M059J (cell line): ENCODE results near the gene PTBP1. TPM values are rescaled to one million over a fixed set of nuclear protein-coding genes. Genes with fewer than 3 reads are reported as not detected.
A peak's percentile ranks its signal among the peaks of the same experiment; 100 is the strongest.
"Not testable (repeated sequence)": the region's sequence is repeated elsewhere in the genome, so short reads cannot be mapped to it uniquely, and the experiment has no call there.

ENCODE experiments used
- DNase-seq: peaks from one replicate; pipeline ENCODE4 v3.0.0-alpha.2; 2012; ENCODE audit warnings: low read depth
- total RNA-seq: library from RNA; depleted of rRNA; stranded (reverse); fragments of >200 nt; shearing (Covaris generic); gene quantifications from 2 replicates; pipeline ENCODE4 v1.2.3, GENCODE V29; 2014

PTBP1 gene
- total RNA-seq, 1 experiment from 2014 or later, result 196 TPM

DNA sequence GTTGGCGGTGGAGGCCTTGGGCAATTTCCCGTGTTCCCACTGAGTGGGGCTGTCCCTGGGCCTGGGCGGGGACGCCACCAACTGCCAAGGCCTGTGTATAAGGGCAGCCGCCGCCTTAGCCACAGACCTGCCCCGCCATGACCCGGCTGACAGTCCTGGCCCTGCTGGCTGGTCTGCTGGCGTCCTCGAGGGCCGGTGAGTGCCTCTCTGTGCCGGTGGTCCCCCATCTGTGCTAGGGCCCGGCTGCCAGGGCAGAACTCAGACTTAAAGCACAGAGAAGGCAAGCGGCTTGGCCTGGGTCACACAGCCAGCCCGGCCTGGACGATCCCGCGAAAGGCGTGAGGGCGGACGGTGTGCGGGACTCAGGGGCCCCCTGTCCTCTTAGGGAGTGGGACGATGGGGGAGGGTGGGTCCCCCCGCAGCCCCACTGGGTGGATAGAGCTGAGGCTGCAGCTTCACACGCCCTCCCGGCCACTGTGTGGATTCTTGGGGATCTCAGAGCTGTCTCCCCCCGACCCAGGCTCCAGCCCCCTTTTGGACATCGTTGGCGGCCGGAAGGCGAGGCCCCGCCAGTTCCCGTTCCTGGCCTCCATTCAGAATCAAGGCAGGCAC is 30.6 kb downstream of the PTBP1 start, which contains the start of gene AZU1:
Gene AZU1 (plus strand): TSS at position 128 of the 612 bp plus-strand sequence. CDS start 10 bp downstream, at position 138.
- peak; percentile 31 for DNase-seq

DNA sequence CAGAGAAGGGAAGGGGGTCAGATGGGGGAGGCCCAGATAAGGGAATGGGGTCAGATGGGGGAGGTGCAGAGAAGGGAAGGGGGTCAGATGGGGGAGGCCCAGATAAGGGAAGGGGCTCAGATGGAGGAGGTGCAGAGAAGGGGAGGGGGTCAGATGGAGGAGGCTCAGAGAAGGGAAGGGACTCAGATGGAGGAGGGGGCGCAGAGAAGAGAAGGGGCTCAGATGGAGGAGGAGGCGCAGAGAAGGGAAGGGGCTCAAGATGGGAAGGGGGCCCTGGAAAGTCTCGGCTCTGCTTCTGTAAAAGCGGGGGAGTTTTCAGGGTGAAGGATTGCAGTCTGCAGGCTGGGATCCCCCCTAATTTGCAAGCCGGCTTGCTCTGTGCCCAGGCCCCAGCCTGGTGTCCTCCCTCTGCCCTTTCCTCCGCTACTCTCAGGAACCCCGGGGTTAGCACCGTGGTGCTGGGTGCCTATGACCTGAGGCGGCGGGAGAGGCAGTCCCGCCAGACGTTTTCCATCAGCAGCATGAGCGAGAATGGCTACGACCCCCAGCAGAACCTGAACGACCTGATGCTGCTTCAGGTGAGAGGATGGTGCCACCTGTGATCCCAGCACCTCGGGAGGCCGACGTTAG is 32.0 kb downstream of the PTBP1 start:
- DNase-seq, result no peak

DNA sequence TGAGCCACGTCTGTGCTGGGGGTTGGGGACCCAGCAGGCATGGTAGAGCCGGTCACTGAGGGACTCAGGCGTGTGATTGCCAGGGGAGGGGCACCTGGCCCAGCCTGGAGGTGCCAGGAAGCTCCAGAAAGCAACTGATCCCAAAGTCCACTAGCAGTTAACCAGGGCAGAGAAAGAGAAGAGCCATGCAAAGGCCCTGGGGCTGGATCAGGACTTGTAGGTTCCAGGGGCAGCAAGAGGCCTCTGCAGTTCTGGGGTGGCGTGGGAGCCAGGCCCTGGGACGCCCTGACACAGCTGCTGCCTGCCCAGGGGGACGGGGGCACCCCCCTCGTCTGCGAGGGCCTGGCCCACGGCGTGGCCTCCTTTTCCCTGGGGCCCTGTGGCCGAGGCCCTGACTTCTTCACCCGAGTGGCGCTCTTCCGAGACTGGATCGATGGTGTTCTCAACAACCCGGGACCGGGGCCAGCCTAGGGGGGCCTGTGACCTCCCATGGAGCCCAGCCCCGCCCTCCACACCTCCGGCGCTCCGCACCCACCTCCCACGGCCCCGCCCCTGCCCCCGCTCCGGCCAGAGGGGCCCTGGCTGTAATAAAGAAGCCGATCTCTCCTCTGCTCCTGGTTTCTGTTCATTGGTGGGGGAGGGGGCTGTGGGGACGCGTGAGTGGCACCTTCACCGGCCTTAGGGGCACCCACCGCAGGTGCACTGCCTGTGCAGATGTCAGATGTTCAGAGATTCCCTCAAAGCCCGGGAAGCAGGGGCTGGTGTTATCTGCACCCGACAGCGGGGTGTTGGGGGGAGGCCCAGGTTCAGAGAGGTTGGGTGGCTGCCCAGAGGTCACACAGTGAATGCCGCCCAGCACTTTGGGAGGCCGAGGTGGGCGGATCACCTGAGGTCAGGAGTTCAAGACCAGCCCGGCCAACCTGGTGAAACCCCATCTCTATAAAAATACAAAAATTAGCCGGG is 34.4 kb downstream of the PTBP1 start:
- no peak for DNase-seq

DNA sequence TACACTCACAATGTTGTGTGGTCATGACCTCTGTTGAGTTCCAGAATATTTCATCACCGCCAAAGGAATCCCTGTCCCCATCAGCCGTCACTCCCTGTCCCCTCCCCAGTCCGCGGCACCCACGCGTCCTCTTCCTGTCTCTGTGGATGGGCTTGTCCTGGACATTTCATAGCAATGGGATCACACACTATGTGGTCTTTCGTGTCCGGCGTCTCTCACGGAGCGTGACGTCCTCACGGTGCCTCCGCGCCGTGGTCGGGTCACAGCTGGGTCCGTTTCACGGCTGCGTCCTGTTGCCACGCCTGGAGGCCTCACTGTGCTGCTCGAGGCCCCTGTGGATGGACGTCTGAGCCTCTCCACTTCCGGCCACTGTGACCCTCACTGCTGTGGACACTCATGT is 37.0 kb downstream of the PTBP1 start:
- no peak for DNase-seq

DNA sequence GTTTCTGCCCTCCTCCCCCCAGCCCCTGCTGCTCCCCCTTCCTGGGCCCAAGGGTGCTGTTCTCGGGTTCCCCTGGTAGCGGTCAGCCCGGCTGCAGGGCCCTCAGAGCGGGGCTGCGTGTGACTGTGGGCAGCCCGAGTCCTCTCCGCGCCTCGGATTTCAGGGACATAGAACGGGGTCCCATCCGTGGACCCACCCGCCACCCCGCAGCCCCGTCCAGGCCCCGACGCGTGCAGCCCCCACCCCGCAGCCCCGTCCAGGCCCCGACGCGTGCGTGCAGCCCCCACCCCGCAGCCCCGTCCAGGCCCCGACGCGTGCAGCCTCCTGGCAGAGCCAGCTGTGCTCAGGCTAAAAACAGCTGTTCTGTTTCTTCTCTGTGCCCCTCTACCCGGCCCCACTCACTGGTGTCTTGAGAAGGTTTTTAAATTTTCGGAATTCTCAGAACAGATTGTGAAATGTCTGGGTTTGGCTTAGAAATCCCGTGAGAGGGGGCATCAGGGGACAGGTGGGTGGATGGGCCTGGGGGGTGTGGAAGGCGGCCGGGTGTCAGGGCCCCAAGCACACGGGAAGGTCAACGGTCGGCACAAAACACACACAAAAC is 38.1 kb downstream of the PTBP1 start:
- no peak for DNase-seq

DNA sequence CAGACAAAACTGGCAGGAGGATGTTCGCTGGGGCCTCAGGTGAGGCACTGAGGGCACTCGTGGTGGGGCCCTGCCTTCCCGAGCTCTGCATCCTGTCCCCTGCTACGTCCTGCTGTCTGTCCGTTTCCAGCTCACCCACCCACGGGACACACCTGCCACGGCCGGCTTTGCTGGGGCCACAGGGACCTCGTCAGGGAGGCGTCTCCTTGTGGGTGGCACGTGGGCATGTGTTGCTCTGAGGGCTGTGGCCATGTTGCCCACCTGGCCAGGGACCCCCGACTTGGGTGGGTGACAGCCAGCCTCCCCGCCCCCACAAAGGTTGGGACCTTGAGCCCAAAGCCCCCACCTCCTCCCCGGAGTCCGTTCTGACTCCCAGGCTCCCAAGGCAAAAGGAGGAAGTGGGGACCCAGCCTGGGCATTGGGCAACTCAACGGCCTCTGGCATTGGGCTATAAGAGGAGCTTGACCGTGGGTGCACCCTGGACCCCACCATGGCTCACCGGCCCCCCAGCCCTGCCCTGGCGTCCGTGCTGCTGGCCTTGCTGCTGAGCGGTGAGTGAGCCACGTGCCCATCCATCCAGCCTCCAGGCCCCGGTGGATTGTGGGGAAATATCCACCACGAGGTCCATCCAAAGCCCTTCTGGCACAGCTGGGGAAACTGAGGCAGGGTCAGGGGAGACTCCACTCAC is 43.4 kb downstream of the PTBP1 start, which contains the start of gene PRTN3:
Gene PRTN3 (plus strand): TSS at position 481 of the 688 bp plus-strand sequence. CDS start 10 bp downstream, at position 491.
- DNase-seq, result no peak

DNA sequence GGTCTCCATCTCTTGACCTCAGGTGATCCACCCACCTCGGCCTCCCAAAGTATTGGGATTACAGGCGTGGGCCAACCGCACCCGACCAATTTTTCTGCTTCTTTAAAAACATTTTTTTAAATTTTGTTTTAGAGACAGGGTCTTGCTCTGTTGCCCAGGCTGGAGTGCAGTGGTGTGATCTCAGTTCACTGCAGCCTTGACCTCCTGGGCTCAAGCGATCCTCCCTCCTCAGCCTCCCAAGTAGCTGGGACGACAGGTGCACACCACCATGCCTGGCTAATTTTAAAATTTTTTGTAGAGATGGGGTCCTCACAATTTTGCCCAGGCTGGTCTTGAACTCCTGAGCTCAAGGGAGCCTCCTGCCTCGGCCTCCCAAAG is 45.5 kb downstream of the PTBP1 start:
- DNase-seq, result not testable (repeated sequence)

DNA sequence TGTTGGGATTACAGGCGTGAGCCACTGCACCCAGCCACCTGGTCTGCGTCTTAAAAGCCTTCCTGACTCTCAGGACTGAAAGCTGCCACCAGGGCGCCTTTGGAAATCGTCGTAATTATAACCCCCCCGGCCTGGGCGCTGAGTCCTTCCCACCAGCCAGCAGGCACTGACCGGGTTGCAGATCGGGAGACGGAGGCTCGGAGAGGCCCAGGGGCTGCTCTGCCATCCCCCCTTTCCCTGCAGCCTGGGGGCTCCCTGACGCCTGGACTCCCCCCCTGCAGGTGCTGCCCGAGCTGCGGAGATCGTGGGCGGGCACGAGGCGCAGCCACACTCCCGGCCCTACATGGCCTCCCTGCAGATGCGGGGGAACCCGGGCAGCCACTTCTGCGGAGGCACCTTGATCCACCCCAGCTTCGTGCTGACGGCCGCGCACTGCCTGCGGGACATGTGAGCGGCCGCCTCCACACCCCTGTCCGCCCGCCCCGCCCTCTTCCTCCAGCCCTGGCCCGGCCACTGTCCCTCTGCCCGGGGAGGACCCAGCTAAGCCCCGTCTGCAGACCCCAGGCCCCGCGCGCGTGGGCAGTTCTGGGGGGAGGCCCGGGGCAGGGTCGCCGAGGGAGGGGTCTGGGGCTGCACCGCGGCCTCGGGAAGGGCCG is 46.1 kb downstream of the PTBP1 start:
- peak; percentile 34 for DNase-seq

DNA sequence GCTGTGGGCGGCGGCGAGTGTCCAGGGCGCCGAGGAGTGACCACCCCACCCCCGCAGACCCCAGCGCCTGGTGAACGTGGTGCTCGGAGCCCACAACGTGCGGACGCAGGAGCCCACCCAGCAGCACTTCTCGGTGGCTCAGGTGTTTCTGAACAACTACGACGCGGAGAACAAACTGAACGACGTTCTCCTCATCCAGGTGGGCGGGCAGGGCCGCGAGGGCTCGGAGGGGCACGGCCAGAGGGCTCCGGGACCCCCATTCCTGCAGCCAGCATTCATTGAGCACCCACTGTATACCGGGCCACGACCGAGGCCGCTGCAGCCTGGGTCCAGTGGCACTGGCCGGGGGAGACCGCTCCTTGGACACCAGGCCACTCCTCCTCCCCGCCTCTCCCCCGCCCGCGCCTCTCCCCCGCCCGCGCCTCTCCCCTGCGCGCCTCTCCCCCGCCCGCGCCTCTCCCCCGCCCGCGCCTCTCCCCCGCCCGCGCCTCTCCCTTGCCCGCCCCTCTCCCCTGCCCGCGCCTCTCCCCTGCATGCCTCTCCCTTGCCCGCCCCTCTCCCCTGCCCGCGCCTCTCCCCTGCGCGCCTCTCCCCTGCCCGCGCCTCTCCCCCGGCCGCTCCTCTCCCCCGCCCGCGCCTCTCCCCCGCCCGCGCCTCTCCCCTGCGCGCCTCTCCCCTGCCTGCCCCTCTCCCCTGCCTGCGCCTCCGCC is 46.7 kb downstream of the PTBP1 start:
- DNase-seq, result no peak

DNA sequence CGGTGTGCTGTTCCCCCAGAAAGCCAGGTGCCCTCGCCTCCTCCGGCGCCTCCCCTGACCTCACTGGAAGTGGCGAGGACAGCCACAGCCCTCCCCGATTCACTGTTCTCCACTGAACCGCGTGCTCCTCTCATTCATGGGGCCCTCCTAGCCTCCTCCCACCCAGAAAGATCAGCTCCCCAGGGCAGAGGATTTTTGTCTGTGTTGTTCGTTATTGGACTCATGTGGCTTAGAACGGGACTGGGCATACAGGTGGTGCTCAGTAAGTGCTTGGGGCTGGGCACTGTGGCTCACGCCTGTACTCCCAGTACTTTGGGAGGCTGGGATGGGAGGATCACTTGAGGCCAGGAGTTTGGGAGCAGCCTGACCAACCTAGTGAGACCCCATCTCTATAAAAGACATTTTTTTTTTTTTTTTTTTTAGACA is 47.3 kb downstream of the PTBP1 start:
- no peak for DNase-seq

DNA sequence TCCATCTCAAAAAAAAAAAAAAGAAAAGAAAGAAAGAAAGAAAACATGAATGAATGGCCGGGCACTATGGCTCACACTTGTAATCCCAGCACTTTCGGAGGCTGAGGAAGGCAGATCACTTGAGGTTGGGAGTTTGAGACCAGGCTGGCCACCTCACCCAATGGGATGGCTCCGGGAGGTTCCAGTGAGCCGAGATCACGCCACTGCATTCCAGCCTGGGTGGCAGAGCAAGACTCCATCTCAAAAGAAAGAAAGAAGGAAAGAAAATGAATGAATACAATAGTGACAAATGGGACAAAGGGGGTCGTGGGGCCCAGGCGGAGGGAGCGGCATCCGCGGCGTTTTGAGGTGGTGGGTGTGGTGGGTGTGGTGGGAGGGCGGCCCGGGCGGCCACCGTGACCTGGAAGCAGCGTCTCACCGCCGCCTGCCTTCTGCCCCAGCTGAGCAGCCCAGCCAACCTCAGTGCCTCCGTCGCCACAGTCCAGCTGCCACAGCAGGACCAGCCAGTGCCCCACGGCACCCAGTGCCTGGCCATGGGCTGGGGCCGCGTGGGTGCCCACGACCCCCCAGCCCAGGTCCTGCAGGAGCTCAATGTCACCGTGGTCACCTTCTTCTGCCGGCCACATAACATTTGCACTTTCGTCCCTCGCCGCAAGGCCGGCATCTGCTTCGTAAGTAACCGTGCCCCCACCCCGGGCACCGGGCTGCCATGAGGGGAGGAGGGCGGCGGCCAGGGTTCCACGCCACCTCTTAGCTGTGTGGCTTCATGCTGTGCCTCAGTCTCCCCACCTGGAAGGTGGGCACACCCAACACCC is 48.7 kb downstream of the PTBP1 start:
- DNase-seq, result no peak

DNA sequence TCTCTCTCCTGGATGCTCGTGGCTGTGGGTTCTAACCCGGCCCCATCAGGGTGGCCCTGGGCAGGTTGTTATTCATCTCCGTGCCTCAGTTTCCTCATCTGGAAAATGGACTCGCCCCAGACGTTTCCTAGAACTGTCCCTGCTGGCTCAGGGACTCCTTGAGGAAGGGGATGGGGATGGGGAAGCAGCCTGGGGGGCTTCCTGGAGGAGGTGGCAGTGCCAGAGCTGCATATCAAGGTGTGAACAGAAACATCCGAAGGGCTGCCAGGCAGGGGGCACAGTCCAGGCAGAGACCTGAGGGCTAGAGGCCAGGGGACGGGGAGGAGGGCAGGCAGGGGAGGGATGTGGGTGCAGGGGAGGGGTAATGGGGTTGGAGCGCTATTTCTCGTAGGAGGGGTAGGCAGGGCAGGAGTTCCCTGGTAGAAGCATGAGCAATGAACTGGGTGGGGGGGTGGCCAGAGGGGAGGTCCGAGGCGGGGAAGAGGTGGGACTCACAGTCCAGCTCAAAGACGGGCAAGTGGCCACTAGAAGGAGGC is 51.2 kb downstream of the PTBP1 start:
- DNase-seq, result peak; percentile 25

DNA sequence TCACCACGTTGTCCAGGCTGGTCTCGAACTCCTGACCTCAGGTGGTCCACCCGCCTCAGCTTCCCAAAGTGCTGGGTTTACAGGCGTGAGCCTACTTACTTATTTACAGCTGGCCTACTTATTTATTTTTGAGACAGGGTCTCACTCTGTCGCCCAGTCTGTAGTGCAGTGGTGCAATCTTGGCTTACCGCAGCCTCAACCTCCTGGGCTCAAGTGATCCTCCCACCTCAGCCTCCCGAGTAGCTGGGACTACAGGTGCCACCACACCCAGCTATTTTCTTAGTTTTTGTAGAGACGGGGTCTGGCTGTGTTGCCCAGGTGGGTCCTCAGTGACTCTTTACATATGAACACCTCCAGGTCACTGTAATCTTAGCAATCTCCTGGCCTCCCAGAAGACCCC is 51.9 kb downstream of the PTBP1 start:
- DNase-seq, result not testable (repeated sequence)

DNA sequence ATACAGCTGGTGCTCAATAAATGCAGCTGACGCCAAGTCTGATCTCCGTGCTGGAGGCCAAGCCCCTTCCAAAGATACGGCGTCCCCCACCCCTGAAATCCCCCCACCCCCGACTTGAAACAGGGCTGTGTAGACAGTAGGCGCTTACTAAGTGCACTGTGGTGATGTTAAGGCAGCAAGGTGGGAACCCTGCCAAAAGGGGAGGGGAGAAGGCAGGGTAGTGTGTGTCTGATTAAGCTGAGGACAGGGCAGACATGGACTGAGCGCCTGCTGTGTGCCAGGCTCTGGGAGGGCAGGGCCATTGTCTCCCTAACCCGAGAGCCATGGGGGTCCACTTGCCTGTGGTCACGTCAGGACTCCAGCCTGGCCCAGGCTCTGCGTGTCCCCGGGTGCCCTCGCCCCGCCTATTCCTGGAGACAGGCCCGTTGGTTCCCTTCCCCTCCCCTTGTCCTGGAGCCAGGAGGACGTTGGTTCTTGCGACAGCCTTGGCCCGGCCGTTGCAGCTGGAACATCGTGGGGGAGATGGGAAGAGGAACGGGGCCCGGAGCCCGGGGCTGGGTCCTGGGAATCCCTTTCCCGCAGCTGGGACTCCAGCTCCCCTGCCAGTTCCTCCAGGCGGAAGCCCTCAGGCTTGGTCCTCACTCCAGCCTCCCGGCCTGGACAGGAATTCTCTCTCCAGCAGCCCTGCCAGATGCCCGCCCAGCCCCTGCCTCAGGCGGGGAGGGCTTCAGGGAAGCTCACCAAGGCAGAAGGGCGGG is 53.1 kb downstream of the PTBP1 start:
- DNase-seq, result peak; percentile 92

DNA sequence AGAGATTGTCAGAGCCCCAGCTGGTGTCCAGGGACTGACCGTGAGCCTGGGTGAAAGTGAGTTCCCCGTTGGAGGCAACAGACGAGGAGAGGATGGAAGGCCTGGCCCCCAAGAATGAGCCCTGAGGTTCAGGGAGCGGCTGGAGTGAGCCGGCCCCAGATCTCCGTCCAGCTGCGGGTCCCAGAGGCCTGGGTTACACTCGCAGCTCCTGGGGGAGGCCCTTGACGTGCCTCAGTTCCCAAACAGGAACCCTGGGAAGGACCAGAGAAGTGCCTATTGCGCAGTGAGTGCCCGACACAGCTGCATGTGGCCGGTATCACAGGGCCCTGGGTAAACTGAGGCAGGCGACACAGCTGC is 53.7 kb downstream of the PTBP1 start:
- no peak for DNase-seq

DNA sequence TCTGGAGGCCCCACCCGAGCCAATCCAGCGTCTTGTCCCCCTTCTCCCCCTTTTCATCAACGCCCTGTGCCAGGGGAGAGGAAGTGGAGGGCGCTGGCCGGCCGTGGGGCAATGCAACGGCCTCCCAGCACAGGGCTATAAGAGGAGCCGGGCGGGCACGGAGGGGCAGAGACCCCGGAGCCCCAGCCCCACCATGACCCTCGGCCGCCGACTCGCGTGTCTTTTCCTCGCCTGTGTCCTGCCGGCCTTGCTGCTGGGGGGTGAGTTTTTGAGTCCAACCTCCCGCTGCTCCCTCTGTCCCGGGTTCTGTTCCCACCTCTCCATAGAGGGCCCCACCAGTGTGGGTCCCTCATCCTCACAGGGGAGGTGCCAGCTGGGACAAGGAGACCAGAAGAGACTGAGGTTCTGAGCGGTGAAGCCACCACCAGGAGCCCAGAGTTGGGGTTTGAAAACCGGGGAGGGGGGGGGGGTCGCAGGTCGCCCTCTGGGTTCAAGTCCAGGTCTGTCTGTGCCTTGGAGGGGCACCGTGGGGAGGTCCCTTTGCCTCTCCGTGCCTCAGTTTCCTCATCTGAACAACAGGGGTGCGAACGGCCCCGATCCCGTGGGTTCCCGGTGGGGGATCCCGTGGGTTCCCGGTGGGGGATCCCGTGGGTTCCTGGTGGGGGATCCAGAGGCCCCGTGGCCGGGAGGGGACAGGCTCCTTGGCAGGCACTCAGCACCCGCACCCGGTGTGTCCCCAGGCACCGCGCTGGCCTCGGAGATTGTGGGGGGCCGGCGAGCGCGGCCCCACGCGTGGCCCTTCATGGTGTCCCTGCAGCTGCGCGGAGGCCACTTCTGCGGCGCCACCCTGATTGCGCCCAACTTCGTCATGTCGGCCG is 55.1 kb downstream of the PTBP1 start, which contains the start of gene ELANE:
Gene ELANE (plus strand): TSS at position 168 of the 878 bp plus-strand sequence. CDS start 26 bp downstream, at position 194.
- no peak for DNase-seq

DNA sequence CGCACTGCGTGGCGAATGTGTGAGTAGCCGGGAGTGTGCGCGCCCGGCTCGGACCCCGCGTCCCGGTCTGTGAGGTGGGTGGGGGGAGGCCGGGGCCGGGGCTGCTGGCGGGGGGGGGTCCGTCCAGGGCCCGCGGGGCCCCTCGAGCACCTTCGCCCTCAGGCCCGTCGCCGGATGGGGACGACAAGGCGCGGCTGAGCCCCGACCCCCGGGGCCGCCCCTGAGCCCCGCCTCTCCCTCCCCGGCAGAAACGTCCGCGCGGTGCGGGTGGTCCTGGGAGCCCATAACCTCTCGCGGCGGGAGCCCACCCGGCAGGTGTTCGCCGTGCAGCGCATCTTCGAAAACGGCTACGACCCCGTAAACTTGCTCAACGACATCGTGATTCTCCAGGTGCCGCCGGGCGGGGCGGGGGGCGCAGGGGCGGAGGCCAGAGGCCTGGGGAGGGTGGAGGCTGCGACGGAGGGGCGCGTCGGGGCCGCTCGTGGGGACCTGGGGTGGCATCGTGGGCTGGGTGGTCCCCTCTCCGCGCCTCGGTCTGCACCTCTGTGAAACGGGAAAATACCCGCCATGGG is 55.8 kb downstream of the PTBP1 start:
- no peak for DNase-seq
